Suprapubic skin (tissue), 4 donors: ENCODE measurements around the gene HELT. TPM values are rescaled to one million over a fixed set of nuclear protein-coding genes. Genes with fewer than 3 reads are reported as not detected.
A peak's percentile ranks its signal among the peaks of the same experiment; 100 is the strongest.

Experiments used
- DNase-seq, 2 donors: peaks; one replicate each; pipeline ENCODE4 v3.0.0-alpha.2; 2019; ENCODE audit warnings: low spot score in 2 of 2
- H3K27ac ChIP-seq: fragments of 200-600 bp; sonication (generic); one replicate; pipeline ENCODE4 v1.5.1; 2019
- H3K27me3 ChIP-seq: fragments of 200-600 bp; sonication (generic); one replicate; pipeline ENCODE4 v1.5.1; 2019
- H3K36me3 ChIP-seq: fragments of 200-600 bp; sonication (generic); one replicate; pipeline ENCODE4 v1.5.1; 2019
- H3K4me1 ChIP-seq: fragments of 200-600 bp; sonication (generic); one replicate; pipeline ENCODE4 v1.5.1; 2019
- H3K4me3 ChIP-seq: fragments of 200-600 bp; sonication (generic); one replicate; pipeline ENCODE4 v1.5.1; 2019; ENCODE audit warnings: mild to moderate bottlenecking
- H3K9me3 ChIP-seq: fragments of 200-600 bp; sonication (generic); one replicate; pipeline ENCODE4 v1.5.1; 2019
- CTCF ChIP-seq, 2 donors: fragments of 200-600 bp in 1 of 2; fragments of 450-650 bp in 1 of 2; sonication (generic) in 1 of 2; IDR thresholded peaks; one replicate each; pipeline ENCODE4 v1.5.1; 2016 to 2019; ENCODE audit warnings: antibody characterized with exemption in 2 of 2, mild to moderate bottlenecking in 1 of 2, moderate library complexity in 1 of 2
- EP300 ChIP-seq: sonication (generic); formaldehyde crosslinking; IDR thresholded peaks from one replicate; pipeline ENCODE4 v1.6.1; 2017; ENCODE audit warnings: antibody characterized with exemption
- POLR2A ChIP-seq, 2 donors: fragments of 450-650 bp; IDR thresholded peaks; one replicate each; pipeline ENCODE4 v1.6.1; 2017; ENCODE audit warnings: antibody characterized with exemption in 2 of 2, mild to moderate bottlenecking in 2 of 2, moderate library complexity in 2 of 2
- POLR2AphosphoS5 ChIP-seq, 3 donors: sonication (generic); formaldehyde crosslinking; IDR thresholded peaks; one replicate each; pipeline ENCODE4 v1.6.1; 2017; ENCODE audit warnings: antibody characterized with exemption in 3 of 3
- WGBS: methylation state at CpG from one replicate; pipeline ENCODE4 v1.1.5; 2018; 5-methylcytosine and 5-hydroxymethylcytosine counted together
- total RNA-seq, 4 donors: library from RNA; depleted of rRNA; stranded (reverse); fragments of >200 nt; gene quantifications; one replicate each; pipeline ENCODE4 v1.1.0, GENCODE V29; 2016

HELT gene
- total RNA-seq, 4 donors from 2014 or later: 0.53 to 1.5 (median 1.2) TPM

- no peak for DNase-seq
- Histone ChIP-seq H3K27ac (no peak overlapping the region), H3K36me3 (no peaks in the 10 kb centered on the region), H3K9me3 (no peaks in the 10 kb centered on the region), H3K4me1 (peaks cover 49% of the 10 kb centered on the region), H3K27me3 (peaks cover 99% of the 10 kb centered on the region), H3K4me3 (peak overlapping the region; percentile 42)
- WGBS: no CpG with 5 or more reads among the region's 48 CpGs
- TF ChIP-seq CTCF (IDR thresholded peaks at IDR 0.05) (no peak), POLR2AphosphoS5 (IDR thresholded peaks at IDR 0.05) (no peak), EP300 (no peak), POLR2A (IDR thresholded peaks at IDR 0.05) (no peak)
These were observed 2.1 kb downstream of the HELT start for GRCh38 chr4:185020293-185020808.

GRCh38 chr4:185020863-185021761 is 2.8 kb downstream of the HELT start:
- TF ChIP-seq CTCF (IDR thresholded peaks at IDR 0.05) (no peak), POLR2AphosphoS5 (IDR thresholded peaks at IDR 0.05) (no peak), POLR2A (IDR thresholded peaks at IDR 0.05) (no peak), EP300 (no peak)
- peaks cover 99% of the 10 kb centered on the region for H3K27me3 ChIP-seq
- H3K4me3 ChIP-seq: peak overlapping the region; percentile 42
- peaks cover 49% of the 10 kb centered on the region for H3K4me1 ChIP-seq
- H3K9me3 ChIP-seq: no peaks in the 10 kb centered on the region
- no peak for DNase-seq
- no peaks in the 10 kb centered on the region for H3K36me3 ChIP-seq
- WGBS: 0% methylated on average over 6 of the region's 55 CpGs
- H3K27ac ChIP-seq: no peak overlapping the region

- DNase-seq: no peak
- WGBS: 66% methylated on average over 9 of the region's 9 CpGs
- Histone ChIP-seq H3K27me3 (peaks cover 90% of the 10 kb centered on the region), H3K4me3 (no peak overlapping the region), H3K27ac (no peak overlapping the region), H3K36me3 (no peaks in the 10 kb centered on the region), H3K9me3 (no peaks in the 10 kb centered on the region), H3K4me1 (peaks cover 30% of the 10 kb centered on the region)
- TF ChIP-seq POLR2A (IDR thresholded peaks at IDR 0.05) (no peak), POLR2AphosphoS5 (IDR thresholded peaks at IDR 0.05) (no peak), EP300 (no peak), CTCF (IDR thresholded peaks at IDR 0.05) (no peak)
These were observed 5.2 kb downstream of the HELT start for GRCh38 chr4:185023471-185023870.

GRCh38 chr4:185028625-185029024 is 10.3 kb downstream of the HELT start:
- H3K4me3 ChIP-seq: no peak overlapping the region
- no peaks in the 10 kb centered on the region for H3K36me3 ChIP-seq
- no peaks in the 10 kb centered on the region for H3K9me3 ChIP-seq
- TF ChIP-seq POLR2A (IDR thresholded peaks at IDR 0.05) (no peak), EP300 (no peak), POLR2AphosphoS5 (IDR thresholded peaks at IDR 0.05) (no peak), CTCF (IDR thresholded peaks at IDR 0.05) (no peak)
- WGBS: 67% methylated on average over 8 of the region's 8 CpGs
- no peak for DNase-seq
- no peaks in the 10 kb centered on the region for H3K4me1 ChIP-seq
- H3K27ac ChIP-seq: no peak overlapping the region
- peaks cover 56% of the 10 kb centered on the region for H3K27me3 ChIP-seq

- WGBS: 61% methylated on average over 6 of the region's 6 CpGs
- Histone ChIP-seq H3K4me1 (no peaks in the 10 kb centered on the region), H3K36me3 (no peaks in the 10 kb centered on the region), H3K27me3 (peaks cover 31% of the 10 kb centered on the region), H3K27ac (no peak overlapping the region), H3K9me3 (no peaks in the 10 kb centered on the region), H3K4me3 (no peak overlapping the region)
- DNase-seq: no peak
- TF ChIP-seq POLR2A (IDR thresholded peaks at IDR 0.05) (no peak), EP300 (no peak), POLR2AphosphoS5 (IDR thresholded peaks at IDR 0.05) (no peak), CTCF (IDR thresholded peaks at IDR 0.05) (no peak)
These were observed 13.3 kb downstream of the HELT start for GRCh38 chr4:185031611-185032010.
